NCI-H1092 (cell line): Measurements from ENCODE around the gene PRDM2.

Experiments used
- DNase-seq: peaks from one replicate; lab custom pipeline; 2025; lab: John Stamatoyannopoulos, UW

PRDM2 gene

DNA sequence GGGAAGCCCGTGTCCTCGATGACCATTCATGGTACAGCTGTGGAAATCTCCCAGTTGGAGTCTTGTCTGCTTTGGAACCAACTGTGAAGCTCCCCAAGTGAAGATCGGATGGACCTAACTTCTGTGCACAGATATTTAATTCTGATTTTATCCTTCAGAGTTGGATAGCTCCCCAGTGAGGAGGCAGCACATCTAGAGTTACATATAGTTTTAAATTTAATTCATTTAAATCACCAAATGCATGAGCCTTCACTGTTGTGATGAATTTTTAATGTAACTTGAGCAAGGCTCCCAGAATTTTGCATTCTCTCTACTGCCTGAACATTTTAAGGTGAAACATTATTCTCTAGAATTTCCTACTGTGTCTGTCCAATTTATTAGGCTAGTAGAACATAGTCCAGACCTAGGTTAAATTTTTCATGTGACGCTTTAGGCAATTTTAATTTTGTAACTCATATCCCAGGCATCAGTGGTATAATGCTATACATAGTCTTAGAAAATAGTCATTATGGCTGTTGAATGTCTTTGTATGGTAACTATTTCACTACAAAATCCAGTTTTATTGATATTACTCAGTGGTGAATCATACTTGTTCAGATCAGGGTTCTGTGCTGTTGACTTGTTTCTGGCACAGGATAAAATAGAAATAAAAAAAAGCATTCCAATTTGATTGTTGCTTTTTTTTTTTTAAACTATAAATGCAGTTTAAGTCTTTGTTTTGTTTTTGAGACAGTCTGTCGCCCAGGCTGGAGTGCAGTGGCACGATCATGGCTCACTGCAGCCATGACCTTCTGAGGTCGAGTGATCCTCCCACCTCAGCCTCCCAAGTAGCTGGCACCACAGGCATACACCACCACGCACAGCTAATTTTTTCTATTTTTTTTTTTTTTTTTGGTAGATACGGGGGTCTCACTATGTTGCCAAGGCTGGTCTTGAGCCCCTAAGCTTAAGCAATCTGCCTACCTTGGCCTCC lies 66.9 kb downstream of the PRDM2 start:
- DNase-seq: no peak

DNA sequence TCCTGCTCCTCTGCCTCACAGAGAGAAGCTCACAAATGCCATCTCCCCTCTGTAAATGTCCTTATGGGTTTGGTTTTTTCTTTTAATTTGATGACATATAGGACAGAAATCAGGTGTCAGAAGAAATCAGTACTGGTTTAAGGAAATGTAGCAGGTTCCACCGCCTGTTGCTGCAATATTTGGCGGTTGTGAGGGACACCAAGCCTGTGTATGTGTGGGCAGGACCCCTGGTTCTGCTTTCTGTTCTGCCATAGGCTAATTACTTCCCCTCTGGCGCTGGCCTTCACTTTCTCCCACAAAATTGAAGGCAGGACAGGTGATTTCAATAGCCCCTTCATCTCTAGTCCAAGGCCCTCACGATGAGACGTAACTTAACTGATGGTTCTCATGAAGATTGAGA lies 69.2 kb downstream of the PRDM2 start:
- DNase-seq: no peak

DNA sequence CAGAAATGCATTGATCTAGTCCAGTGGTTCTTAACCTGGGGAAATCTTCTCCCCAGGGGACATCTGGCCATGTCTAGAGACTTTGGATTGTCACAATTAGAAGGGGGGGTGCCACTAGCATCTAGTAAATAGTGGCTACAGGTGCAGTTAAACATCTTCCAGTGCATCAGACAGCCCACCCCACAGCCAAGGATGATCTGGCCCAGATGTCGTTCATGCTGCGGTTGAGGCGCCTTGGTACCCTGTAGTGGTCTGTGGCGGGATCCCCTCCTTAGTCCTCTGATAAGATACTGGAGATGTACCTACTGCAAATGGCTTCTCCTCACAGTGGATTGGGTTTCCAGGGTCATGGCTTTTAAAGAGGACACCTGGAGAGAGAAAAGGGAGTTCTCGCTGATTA lies 69.8 kb downstream of the PRDM2 start:
- no peak for DNase-seq

DNA sequence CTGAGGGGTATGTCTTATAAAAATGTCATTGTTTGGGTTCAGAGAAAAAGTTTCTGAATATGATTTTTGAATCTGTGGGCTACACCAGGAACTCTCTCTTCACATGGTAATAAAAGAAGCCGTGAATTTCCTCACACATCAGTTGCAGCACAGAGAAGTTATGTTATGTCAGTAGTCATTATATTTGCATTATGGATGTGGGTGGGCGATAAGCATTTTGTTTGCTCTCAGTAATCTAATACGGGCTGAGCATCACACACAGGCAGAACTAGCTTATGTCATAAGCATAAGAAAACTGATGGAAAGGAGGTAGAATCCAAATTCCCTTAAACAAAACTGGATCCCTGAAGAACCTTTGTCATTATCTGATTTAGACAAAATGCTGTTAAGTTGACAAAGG lies 70.8 kb downstream of the PRDM2 start:
- DNase-seq: no peak

DNA sequence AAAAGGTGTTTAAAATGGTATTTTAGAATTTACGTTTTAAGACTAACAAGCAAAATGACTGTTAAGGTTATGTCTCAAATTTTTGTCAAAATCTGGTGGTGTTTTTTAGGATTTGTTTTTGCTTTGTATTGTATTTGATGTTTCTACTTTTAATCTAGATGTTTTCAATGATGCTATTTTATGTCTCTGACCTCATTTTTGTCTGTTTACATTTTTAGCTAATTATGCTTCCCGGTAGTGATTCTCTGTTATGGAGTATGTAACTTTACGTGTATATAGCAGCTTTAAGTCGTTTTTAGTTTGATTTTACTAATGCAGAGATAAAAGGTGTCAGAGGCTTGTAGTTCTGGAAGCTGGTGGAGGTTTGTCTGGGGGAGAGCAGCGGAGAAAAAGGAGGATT lies 71.8 kb downstream of the PRDM2 start:
- no peak for DNase-seq

DNA sequence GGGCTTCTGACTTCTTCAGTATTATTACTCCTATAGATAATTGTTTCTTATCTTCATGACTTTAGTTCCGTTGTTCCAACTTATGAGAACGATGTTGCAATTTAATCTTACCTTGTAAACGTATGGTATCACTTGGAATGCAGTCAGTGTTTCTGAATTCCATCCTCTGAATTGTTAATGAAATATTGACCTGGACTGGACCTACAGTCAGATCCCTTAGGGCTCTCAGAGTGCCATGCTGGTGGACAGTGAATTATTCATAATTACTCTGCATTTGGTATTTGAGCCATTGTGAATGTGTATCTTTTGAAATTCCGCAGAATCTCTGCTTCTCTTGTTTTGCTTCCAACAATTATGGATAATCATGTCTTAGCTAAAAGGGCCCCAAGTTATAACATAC lies 72.3 kb downstream of the PRDM2 start:
- no peak for DNase-seq

DNA sequence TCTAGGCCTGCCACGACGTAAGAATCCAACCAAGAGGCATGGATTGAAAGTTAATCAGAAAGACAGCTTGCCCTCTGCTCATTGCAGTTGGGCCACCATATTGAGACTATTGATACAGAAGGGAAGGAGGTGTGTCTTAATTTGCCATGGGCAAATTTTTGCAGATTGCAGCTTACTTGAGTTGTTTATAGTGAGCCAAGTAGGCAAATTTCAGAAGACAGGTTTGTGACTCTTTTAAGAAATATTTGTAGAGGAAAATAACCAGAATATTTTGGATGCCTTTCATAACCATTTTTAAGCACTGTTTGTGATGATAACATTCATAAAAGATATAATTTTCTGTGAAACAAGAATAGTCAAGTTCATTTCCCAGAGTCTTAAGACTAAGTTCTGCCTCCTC lies 74.1 kb downstream of the PRDM2 start:
- DNase-seq: no peak

DNA sequence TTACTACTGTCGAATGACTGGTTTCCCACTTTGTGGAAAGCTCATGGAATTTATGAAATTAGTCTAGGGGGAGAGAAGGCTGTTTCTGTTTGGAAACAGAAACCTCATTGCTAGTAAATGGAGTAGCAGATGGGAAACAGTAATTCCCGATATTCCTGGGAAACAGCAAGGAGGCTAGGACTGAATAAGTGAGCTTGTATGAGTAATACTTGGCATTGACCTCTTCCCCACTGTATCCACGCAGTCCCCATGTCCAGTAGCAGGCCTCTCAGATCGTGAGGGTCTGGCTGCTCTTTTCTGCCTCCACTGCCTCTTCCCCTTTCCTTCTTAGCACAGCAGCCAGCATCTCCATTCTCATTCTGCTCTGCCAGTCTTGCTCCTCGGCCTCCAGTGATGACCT lies 75.5 kb downstream of the PRDM2 start:
- no peak for DNase-seq

DNA sequence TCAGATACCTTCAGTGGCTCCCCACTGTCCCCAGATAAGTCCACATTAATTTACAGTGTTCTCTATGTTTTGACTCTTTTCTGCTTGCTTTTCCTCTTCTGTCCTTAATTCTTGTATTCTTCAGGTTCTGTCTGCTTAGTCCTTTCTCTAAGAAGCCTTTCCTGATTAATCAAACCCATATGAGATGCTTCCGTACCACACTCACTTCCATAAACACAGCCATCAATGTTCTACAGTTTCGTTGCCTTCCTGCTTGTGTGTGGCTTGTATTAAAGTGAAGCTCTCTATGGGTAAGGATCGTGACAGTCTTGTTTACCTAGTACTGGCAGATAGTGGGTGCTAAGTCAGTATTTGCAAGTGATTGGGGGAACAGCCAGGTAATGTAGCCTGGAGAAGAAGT lies 75.9 kb downstream of the PRDM2 start:
- DNase-seq: no peak

DNA sequence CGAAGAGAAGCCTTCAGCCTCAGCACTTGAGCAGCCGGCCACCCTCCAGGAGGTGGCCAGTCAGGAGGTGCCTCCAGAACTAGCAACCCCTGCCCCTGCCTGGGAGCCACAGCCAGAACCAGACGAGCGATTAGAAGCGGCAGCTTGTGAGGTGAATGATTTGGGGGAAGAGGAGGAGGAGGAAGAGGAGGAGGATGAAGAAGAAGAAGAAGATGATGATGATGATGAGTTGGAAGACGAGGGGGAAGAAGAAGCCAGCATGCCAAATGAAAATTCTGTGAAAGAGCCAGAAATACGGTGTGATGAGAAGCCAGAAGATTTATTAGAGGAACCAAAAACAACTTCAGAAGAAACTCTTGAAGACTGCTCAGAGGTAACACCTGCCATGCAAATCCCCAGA lies 78.4 kb downstream of the PRDM2 start:
- DNase-seq: no peak

DNA sequence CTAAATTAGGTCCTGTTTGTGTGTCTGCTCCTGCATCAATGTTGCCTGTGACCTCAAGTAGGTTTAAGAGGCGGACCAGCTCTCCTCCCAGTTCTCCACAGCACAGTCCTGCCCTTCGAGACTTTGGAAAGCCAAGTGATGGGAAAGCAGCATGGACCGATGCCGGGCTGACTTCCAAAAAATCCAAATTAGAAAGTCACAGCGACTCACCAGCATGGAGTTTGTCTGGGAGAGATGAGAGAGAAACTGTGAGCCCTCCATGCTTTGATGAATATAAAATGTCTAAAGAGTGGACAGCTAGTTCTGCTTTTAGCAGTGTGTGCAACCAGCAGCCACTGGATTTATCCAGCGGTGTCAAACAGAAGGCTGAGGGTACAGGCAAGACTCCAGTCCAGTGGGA lies 79.9 kb downstream of the PRDM2 start:
- DNase-seq: no peak

DNA sequence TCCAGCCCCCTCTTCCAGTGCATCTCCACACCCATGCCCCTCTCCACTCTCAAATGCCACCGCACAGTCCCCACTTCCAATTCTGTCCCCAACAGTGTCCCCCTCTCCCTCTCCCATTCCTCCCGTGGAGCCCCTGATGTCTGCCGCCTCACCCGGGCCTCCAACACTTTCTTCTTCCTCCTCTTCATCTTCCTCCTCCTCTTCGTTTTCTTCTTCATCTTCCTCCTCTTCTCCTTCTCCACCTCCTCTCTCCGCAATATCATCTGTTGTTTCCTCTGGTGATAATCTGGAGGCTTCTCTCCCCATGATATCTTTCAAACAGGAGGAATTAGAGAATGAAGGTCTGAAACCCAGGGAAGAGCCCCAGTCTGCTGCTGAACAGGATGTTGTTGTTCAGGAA lies 80.8 kb downstream of the PRDM2 start:
- no peak for DNase-seq

DNA sequence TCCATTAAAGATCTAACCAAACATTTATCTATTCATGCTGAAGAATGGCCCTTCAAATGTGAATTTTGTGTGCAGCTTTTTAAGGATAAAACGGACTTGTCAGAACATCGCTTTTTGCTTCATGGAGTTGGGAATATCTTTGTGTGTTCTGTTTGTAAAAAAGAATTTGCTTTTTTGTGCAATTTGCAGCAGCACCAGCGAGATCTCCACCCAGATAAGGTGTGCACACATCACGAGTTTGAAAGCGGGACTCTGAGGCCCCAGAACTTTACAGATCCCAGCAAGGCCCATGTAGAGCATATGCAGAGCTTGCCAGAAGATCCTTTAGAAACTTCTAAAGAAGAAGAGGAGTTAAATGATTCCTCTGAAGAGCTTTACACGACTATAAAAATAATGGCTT lies 81.2 kb downstream of the PRDM2 start:
- no peak for DNase-seq

DNA sequence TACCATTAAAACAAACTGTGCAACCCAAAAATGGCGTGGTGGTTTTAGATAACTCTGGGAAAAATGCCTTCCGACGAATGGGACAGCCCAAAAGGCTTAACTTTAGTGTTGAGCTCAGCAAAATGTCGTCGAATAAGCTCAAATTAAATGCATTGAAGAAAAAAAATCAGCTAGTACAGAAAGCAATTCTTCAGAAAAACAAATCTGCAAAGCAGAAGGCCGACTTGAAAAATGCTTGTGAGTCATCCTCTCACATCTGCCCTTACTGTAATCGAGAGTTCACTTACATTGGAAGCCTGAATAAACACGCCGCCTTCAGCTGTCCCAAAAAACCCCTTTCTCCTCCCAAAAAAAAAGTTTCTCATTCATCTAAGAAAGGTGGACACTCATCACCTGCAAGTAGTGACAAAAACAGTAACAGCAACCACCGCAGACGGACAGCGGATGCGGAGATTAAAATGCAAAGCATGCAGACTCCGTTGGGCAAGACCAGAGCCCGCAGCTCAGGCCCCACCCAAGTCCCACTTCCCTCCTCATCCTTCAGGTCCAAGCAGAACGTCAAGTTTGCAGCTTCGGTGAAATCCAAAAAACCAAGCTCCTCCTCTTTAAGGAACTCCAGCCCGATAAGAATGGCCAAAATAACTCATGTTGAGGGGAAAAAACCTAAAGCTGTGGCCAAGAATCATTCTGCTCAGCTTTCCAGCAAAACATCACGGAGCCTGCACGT lies 82.1 kb downstream of the PRDM2 start:
- DNase-seq: no peak

DNA sequence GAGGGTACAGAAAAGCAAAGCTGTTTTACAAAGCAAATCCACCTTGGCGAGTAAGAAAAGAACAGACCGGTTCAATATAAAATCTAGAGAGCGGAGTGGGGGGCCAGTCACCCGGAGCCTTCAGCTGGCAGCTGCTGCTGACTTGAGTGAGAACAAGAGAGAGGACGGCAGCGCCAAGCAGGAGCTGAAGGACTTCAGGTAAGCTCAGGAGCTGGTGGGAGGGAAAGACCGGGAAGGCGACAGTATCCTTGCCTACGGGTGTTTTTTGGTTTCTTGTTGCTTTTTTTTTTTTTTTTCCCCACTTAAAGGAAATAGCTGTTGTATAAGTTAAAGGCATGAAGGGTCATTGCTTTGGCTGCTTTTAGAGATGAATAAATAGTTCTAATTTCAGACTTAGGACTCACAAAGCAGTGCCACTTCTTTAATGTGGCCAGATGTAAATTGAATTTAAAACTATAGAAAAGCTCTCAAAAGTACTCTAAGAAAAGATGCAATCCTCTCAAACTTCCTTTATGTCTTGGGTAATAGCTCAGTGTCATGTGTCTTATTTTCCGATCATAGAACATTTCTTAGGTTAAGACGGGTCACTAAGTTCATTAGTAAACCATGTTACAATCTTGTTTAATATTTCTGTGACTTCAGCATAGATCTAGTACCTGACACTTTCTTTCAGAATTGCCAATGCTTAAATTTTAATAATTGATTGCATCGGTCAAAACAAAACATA lies 82.8 kb downstream of the PRDM2 start:
- DNase-seq: no peak

DNA sequence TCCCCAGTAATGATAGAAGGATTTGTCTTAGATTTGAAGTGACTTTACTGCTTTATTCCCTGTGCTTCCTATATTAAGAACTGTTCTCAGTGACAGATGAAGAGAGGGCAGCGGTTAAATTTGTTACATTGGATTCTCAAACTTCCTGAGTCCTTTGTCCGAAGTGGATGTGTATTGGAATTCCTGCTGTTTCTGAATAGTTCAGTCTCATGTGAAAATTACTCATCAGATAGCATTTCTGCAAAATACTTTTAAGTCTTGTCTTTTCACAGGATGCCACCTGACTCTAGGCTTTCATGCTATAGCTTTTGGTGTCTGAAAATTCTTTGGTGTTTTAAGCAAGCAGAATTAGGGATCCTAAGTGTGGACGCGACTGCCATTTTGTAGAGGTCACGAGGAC lies 83.6 kb downstream of the PRDM2 start:
- no peak for DNase-seq

DNA sequence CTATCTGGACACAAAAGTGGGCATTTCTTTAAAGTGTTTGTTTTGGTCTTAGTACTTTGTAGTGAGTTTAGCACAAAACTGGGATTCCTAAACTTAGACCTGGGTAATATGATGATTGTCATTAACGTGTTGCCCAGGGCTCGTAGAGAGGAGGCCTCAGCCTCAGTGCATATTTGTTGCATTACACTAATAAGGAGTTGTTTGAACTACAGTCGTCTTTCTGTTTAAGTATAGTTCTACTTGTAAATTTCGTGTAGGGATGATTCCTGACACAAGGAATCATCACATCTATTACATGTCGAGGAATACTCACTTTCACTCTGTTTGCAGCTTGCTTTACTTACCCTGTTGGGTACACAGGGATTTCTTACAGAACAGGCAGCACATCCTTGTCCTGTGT lies 85.0 kb downstream of the PRDM2 start:
- DNase-seq: no peak

DNA sequence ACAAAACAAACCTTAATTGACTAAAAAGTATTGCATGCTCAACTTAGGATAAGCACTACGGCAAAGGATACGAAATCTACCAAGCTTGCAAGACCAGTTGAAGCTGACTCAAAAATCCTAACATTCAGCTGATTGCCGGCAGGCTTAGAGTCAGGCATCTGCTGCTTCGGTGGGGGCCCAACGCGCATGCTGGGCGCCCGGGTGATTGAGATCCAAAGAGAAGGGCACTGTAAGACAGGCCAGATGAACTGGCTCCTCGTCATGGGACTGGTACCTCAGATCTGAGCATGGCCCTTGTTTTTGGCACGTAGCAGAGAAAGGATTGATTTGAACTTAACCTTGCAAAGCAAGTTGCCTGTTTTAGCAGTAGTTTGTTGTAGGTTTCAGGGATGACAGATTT lies 86.6 kb downstream of the PRDM2 start:
- no peak for DNase-seq

DNA sequence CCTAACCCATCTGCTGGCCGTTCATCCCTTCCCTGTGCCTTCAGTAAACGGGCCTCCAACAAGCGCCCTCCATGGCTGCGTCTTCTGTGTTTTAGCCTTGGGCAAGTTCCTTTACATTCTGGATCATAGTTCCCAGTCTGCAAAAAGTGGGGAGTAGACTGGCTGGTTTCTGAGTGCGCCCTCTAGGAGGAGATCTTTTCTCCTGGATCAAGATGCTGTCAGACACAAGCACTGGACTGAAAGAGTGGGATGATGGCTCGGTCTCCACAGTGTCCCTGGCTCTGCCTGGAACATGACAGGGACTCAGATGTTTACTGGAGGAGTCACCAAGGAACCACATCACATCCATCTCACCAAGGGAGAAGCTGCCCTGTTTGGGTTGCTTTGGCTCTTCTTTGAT lies 88.8 kb downstream of the PRDM2 start:
- DNase-seq: no peak

DNA sequence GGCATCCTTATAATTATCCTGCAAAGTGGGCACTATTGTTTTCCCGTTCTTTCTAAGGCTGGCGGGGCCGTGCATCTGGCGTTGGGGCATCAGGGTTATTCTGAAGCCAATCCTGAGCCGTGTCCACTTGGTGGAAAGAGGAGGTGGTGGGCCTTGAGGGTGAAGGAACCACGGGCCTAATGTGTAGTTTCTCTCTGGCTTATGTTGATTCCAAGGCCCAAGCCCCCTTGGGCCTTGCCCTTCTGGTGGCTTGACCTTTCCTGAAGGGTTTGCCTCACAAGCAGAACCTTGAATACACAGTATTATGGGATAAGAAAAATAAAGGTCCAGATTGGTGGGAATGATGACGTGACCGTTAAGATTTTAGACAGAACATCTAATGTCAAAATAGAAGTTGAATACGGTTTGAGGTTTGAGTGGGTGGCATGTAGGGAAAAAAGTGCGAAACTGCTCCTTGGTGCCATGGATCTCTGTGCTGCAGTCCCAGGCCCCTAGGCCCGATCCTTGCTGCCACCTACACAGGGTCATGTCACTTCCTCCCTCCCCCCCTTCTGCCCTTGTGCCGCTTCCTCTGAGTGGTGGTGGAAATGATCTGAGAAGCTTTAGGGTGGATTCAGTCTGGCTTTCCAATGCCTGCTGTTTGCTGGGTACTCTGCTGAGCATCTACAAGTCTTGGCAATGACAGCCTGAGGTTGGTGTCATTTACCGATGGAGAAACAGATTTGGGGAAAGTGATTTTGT lies 90.5 kb downstream of the PRDM2 start:
- no peak for DNase-seq

DNA sequence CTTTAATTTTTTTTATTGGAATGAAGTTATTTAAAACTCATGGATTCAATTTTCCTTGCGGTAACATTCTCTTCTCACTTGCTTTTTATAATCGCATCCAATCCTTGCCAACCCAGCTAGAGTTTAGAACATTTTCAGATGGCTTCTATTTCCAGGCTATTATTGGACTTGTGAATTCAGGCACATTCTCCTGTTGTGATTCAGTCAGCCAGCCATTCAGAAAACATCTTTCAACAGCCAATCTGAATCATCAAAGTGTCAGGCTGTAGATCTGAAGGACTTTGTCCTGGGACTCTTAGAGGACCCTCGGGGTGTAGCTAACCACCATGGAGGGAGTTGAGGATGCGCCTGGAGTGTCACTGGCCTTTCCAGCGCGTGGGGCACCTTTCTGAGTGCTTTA lies 92.4 kb downstream of the PRDM2 start:
- no peak for DNase-seq

DNA sequence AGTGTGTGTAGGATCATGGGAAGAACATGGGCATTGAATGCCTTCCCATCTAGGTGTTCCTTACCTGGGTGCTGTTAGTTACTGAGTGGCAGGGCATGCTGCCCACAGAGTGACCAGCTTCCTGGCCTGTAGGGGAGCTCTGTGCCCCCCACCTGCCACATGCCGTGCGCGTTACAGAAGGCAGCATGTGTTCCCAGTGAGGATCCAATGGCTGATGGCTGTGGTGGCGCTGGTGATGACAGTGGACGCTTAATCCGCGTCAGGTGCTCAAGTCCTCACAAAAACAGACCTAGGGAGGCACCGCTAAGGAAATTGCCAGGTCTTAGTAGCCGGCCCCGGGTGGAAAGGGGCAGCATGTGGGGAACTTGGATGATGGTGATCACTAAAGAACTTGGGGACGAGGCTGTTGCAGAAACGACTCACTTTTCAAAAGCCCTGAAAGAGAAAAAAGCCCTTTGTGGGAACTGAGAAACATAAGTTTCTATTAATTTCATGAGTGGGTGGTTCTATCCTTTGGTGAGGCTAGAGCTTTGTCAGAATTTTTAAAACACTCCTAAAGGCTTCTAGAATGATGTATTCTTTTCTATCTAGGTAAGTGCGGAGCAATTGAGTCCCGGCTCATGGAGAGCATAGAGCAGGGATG lies 93.2 kb downstream of the PRDM2 start:
- no peak for DNase-seq
